Skeletal muscle tissue (tissue), 4 donors: Measurements from ENCODE around the gene CYP4F3. TPM values are rescaled to one million over a fixed set of nuclear protein-coding genes. Genes with fewer than 3 reads are reported as not detected.
"Not testable (repeated sequence)": the region's sequence is repeated elsewhere in the genome, so short reads cannot be mapped to it uniquely, and the experiment has no call there.

ENCODE experiments used
- H3K27ac ChIP-seq: one replicate; pipeline ENCODE4 v1.7.0; 2013; ENCODE audit warnings: mild to moderate bottlenecking, low read depth, low read length, inconsistent platforms
- H3K27me3 ChIP-seq, 3 donors: one replicate each; pipeline ENCODE4 v1.7.0; 2013; ENCODE audit warnings: low read length in 3 of 3; ENCODE audit not compliant: control insufficient read depth in 3 of 3, insufficient read depth in 3 of 3
- H3K36me3 ChIP-seq, 3 donors: one replicate each; pipeline ENCODE4 v1.7.0; 2013; ENCODE audit warnings: low read length in 3 of 3; ENCODE audit not compliant: control insufficient read depth in 3 of 3, insufficient read depth in 3 of 3
- H3K4me1 ChIP-seq, 3 donors: one replicate each; pipeline ENCODE4 v1.7.0; 2013; ENCODE audit warnings: low read length in 3 of 3, mild to moderate bottlenecking in 3 of 3; ENCODE audit not compliant: control insufficient read depth in 3 of 3, insufficient read depth in 3 of 3
- H3K4me3 ChIP-seq, 3 donors: one replicate each; pipeline ENCODE4 v1.7.0; 2013; ENCODE audit warnings: low read length in 3 of 3
- H3K9ac ChIP-seq, 3 donors: one replicate each; pipeline ENCODE4 v1.7.0; 2013; ENCODE audit warnings: low read length in 3 of 3, mild to moderate bottlenecking in 3 of 3, moderate library complexity in 2 of 3, low read depth in 1 of 3
- H3K9me3 ChIP-seq, 3 donors: one replicate each; pipeline ENCODE4 v1.7.0; 2013; ENCODE audit warnings: low read length in 3 of 3; ENCODE audit not compliant: control insufficient read depth in 3 of 3
- total RNA-seq: library from RNA; depleted of rRNA; stranded (reverse); fragments of >200 nt; gene quantifications from one replicate; pipeline ENCODE4 v1.2.3, GENCODE V29; 2014
- donor health status: Osteomylitis.

Gene CYP4F3
- total RNA-seq, 1 donor from 2014 or later = 0.52 TPM

DNA sequence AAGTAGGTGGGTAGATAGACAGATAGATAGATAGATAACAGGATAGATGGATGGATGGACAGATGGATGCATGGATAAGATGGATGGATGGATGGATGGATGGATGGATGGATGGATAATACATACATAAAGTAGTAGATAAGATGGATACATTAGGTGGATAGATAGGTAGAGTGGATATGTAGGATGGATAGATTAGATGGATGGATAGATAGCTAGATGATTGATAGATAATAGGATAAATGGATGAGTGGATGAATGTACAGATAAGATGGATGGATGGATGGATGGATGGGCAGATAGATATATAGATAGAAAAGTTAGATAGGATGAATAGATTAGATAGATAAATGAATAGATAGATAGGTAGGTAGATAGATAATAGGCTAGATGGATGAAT, 2.1 kb downstream of the CYP4F3 start:
- Histone ChIP-seq H3K4me1 (no peaks in the 10 kb centered on the region), H3K9me3 (peaks cover 0 to 8% (median 2%) of the 10 kb centered on the region in 3 donors), H3K27me3 (peaks cover 0 to 4% (median 2%) of the 10 kb centered on the region in 3 donors), H3K36me3 (no peaks in the 10 kb centered on the region), H3K9ac (no peak overlapping the region), H3K27ac (no peak overlapping the region), H3K4me3 (no peak overlapping the region)

DNA sequence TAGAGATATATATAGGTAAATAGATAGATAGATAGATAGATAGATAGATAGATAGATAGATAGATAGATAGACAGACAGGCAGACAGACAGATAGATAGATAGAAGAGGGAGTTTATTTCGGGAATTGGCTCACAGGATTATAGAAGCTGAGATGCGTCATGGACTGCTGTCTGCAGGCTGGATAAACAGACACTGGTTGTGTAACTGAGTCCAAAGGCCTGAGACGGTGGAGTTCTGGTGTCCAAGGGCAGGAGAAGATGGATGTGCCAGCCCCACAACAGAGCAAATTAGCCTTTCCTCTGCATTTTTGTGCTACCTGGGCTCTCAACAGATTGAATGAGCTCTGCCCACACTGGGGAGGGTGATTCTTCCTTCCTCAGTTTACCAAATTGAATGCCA, 2.7 kb downstream of the CYP4F3 start:
- peaks cover 0 to 8% (median 2%) of the 10 kb centered on the region in 3 donors for H3K9me3 ChIP-seq
- no peak overlapping the region for H3K9ac ChIP-seq
- H3K36me3 ChIP-seq = no peaks in the 10 kb centered on the region
- H3K27me3 ChIP-seq = peaks cover 0 to 4% (median 2%) of the 10 kb centered on the region in 3 donors
- no peak overlapping the region for H3K4me3 ChIP-seq
- no peak overlapping the region for H3K27ac ChIP-seq
- no peaks in the 10 kb centered on the region for H3K4me1 ChIP-seq

DNA sequence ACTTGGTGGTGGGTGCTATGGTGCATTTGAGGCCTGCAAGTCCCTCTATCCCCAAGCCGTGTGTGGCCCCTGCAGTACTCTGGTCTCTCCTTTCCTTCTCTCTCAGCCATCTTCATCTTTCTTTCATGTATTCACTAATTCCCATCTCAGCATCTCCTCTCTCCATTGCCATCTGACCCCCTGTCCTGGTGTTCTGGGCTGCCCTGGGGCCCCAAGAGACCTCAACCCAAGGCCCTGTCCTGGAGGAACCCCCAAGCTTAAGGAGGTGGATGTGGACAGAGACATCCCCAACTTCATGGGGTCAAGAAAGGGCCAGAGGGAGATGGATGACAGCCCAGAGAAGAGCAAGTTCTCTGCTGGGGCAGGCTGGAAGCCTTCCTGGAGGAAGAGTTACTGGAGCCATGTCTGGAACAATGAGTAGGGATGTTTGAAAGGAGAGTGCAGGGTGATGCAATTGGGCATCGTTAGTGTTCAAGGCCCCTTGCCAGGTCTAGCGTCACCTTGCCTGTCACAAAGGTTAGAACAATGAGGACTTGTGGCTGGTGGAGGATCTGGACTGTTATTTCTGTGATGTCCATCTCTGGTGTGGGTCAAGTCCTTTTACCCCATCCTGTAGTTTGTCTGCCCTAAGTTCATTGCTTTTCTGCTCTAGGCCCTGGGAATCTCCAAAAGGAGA, 3.5 kb downstream of the CYP4F3 start:
- Histone ChIP-seq H3K9ac (no peak overlapping the region), H3K27ac (no peak overlapping the region), H3K27me3 (peaks cover 0 to 4% (median 2%) of the 10 kb centered on the region in 3 donors), H3K4me3 (no peak overlapping the region), H3K9me3 (peaks cover 0 to 8% (median 2%) of the 10 kb centered on the region in 3 donors), H3K36me3 (no peaks in the 10 kb centered on the region), H3K4me1 (no peaks in the 10 kb centered on the region)

DNA sequence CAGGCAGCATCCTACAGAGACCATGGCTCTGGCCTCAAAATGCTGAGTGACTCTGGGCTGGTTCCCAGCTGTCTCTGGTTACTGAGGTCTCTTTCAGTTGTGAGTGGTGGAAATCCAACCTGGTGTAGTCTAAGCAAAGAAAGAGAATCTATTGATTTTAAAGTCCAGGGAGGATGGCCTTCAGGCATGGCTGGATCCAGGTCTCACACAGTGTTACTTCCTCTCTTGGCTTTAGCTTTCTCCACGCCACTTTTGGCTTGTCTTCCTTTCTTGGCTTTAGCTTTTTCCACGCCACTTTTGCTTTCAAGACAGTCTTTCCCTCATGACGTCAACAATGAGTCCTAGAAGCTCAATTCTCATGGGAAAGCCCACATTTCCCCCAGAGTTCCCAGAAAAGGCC, 4.1 kb downstream of the CYP4F3 start:
- H3K27me3 ChIP-seq = peaks cover 0 to 4% (median 2%) of the 10 kb centered on the region in 3 donors
- H3K36me3 ChIP-seq = no peaks in the 10 kb centered on the region
- H3K4me3 ChIP-seq = no peak overlapping the region
- H3K4me1 ChIP-seq = no peaks in the 10 kb centered on the region
- H3K27ac ChIP-seq = no peak overlapping the region
- H3K9me3 ChIP-seq = peaks cover 0 to 8% (median 2%) of the 10 kb centered on the region in 3 donors
- no peak overlapping the region for H3K9ac ChIP-seq

DNA sequence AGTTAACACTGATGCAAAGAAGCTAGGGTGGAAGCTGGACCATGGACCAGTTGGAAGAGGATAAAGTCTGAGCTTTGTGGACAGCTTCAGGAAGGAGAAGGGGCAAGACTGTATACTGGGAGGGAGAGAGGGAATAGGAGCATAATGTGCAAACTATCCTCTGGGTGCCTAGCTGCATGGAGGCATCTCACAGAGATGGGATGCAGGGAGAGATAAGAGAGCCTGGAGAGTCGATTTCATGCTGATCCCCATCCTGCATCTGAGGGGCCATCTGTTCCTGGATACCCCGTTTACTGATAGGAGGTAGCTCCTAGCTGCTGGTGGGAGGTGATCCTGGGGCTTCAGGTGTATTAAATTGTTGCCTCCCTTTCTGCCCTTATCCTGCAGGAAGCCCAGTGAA, 8.8 kb downstream of the CYP4F3 start:
- Histone ChIP-seq H3K27me3 (peaks cover 0 to 8% (median 2%) of the 10 kb centered on the region in 3 donors), H3K9ac (no peak overlapping the region), H3K9me3 (peaks cover 0 to 8% (median 2%) of the 10 kb centered on the region in 3 donors), H3K36me3 (no peaks in the 10 kb centered on the region), H3K27ac (no peak overlapping the region), H3K4me1 (no peaks in the 10 kb centered on the region), H3K4me3 (no peak overlapping the region)

DNA sequence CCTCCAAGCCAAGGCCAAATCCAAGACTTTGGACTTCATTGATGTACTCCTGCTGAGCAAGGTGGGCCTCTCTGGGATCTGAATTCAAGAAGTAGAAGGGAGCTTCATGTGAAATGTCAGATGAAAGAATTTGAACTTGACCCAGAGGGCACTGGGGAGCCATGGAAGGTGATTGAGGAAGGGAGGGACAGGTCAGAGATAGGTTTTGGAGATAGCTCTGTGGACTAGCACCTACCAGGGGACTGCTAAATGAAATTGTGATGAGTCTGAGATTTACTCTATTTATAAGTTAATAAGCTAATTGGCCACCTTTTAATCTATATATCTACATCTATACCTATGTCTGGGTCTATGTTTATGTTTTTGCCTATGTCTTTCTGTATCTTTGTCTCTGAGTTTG, 9.4 kb downstream of the CYP4F3 start:
- H3K4me3 ChIP-seq, H3K9ac ChIP-seq, H3K36me3 ChIP-seq, H3K4me1 ChIP-seq, H3K27ac ChIP-seq, H3K9me3 ChIP-seq, H3K27me3 ChIP-seq: not testable (repeated sequence)

DNA sequence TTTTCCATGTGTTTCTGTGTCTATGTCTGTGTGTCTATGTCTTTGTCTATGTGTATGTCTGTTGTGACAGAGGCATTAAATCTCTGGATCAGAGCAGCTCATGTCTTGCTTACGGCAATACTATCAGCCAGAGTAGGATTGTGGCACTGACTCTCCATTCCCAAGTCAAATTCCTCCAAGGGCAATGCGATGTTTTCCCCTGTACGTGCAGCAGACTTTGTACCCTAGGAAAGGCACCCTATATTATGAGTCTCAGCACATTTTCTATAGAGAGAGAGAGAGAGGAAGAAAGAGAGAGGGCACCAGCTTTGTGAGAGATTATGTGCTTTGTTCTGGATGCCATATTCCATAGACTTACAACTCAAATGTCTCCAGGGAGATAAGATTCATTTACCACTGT, 11.1 kb downstream of the CYP4F3 start:
- peaks cover 0 to 5% (median 0%) of the 10 kb centered on the region in 3 donors for H3K9me3 ChIP-seq
- no peaks in the 10 kb centered on the region for H3K4me1 ChIP-seq
- H3K9ac ChIP-seq = no peak overlapping the region
- H3K4me3 ChIP-seq = no peak overlapping the region
- peaks cover 0 to 4% (median 0%) of the 10 kb centered on the region in 3 donors for H3K27me3 ChIP-seq
- no peak overlapping the region for H3K27ac ChIP-seq
- no peaks in the 10 kb centered on the region for H3K36me3 ChIP-seq

DNA sequence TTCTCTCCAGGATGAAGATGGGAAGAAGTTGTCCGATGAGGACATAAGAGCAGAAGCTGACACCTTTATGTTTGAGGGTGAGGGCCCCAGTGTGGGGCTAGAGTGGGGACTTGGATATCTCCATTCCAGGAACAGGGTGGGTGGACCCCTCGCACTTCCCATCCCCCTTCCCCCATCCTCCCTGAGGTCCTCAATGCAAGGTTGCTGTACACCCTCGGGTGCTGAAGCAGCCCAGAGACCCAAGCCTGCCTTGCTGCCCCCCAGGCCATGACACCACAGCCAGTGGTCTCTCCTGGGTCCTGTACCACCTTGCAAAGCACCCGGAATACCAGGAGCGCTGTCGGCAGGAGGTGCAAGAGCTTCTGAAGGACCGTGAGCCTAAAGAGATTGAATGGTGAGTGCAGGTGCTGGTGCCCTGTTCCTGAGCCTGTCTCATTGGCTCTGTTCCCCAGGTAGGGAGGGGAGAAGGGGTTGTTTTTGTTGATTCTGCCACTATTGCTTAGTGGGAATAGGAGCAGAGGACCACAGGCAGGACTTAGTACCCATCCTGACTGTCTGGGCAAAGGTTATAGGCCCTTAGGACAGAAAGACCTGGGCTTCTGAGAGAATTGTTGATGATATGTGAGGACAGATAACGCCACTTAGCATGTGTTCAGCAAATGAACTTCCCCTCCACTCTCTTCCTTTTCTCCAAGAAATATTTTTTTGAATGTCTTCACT, 12.0 kb downstream of the CYP4F3 start:
- H3K4me3 ChIP-seq = no peak overlapping the region
- H3K9ac ChIP-seq = no peak overlapping the region
- H3K4me1 ChIP-seq = no peaks in the 10 kb centered on the region
- peaks cover 0 to under 1% (median 0%) of the 10 kb centered on the region in 3 donors for H3K9me3 ChIP-seq
- H3K27ac ChIP-seq = no peak overlapping the region
- H3K36me3 ChIP-seq = no peaks in the 10 kb centered on the region
- peaks cover 0 to 4% (median 0%) of the 10 kb centered on the region in 3 donors for H3K27me3 ChIP-seq

DNA sequence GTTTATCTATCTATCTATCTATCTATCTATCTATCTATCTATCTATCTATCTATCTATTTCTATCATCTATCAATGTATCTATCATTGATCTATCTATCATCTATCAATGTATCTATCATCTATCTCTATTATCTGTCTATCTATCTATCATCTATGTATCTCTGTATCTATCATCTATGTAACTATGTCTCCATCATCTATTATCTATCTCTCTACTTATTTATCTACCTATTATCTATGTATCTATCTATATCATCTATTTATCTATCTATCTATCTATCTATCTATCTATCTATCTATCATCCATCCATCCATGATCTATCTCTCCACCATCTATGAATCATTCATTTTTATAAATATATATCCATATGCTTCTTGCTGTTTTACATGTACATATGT, 15.8 kb downstream of the CYP4F3 start:
- peaks cover 0 to 7% (median 0%) of the 10 kb centered on the region in 3 donors for H3K27me3 ChIP-seq
- no peak overlapping the region for H3K9ac ChIP-seq
- no peaks in the 10 kb centered on the region for H3K4me1 ChIP-seq
- no peak overlapping the region for H3K4me3 ChIP-seq
- no peaks in the 10 kb centered on the region for H3K9me3 ChIP-seq
- H3K36me3 ChIP-seq = no peaks in the 10 kb centered on the region
- H3K27ac ChIP-seq = no peak overlapping the region

DNA sequence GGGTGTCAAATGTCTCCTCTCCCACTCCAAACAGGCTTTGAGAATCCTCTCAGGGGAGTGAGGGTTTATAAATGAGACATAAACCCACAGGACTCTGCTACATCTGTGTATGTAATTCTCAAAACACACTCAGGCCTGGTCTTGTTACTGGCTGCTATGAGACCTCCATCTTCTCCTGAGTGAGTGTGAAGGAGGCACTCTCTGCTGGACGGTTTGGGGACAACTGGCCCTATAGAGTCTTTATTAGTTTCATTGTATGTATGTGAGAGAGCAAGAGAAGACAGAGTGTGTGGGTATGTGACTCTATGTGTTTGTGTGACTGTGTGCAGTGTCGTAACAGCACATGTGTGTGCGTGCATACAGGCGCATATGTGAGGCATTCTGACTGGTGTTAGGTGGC, 22.6 kb downstream of the CYP4F3 start:
- Histone ChIP-seq H3K36me3 (no peaks in the 10 kb centered on the region), H3K9me3 (peaks cover 0 to 5% (median 0%) of the 10 kb centered on the region in 3 donors), H3K27me3 (peaks cover 0 to 7% (median 5%) of the 10 kb centered on the region in 3 donors), H3K4me3 (no peak overlapping the region), H3K9ac (no peak overlapping the region), H3K27ac (no peak overlapping the region), H3K4me1 (no peaks in the 10 kb centered on the region)
